HG03108 (cell line): Measurements from ENCODE around the gene TMC3.

ENCODE experiments used
- ATAC-seq: cut with Tn5 transposase; IDR thresholded peaks from one replicate; pipeline ENCODE4 v1.9.1; 2021; ENCODE audit warnings: moderate library complexity; ENCODE audit not compliant: unreplicated experiment

The TMC3 gene

GRCh38 chr15:81385721-81386076, 11.7 kb upstream of the TMC3 start:
- ATAC-seq = no peak

- ATAC-seq = no peak
Measured at GRCh38 chr15:81384891-81385720, 11.1 kb upstream of the TMC3 start.

- no peak for ATAC-seq
Measured at GRCh38 chr15:81381720-81382119, 7.7 kb upstream of the TMC3 start.

GRCh38 chr15:81380668-81381067, 6.7 kb upstream of the TMC3 start:
- no peak for ATAC-seq

- no peak for ATAC-seq
Measured at GRCh38 chr15:81380203-81380602, 6.2 kb upstream of the TMC3 start.

GRCh38 chr15:81379269-81379668, 5.3 kb upstream of the TMC3 start:
- no peak for ATAC-seq

GRCh38 chr15:81378443-81378842, 4.4 kb upstream of the TMC3 start:
- ATAC-seq = no peak

- ATAC-seq = no peak
Measured at GRCh38 chr15:81377871-81378270, 3.9 kb upstream of the TMC3 start.

GRCh38 chr15:81376231-81376630, 2.2 kb upstream of the TMC3 start:
- ATAC-seq = no peak

GRCh38 chr15:81375461-81375860, 1.4 kb upstream of the TMC3 start:
- ATAC-seq = no peak

- ATAC-seq = no peak
Measured at GRCh38 chr15:81373176-81373575, 837 bp downstream of the TMC3 start.

GRCh38 chr15:81372575-81372974, 1.4 kb downstream of the TMC3 start:
- ATAC-seq = no peak

GRCh38 chr15:81363718-81364500, 10.1 kb downstream of the TMC3 start:
- ATAC-seq = no peak

- ATAC-seq = no peak
Measured at GRCh38 chr15:81363276-81363675, 10.7 kb downstream of the TMC3 start.

- ATAC-seq = no peak
Measured at GRCh38 chr15:81362790-81363189, 11.2 kb downstream of the TMC3 start.

GRCh38 chr15:81361891-81362290, 12.1 kb downstream of the TMC3 start:
- no peak for ATAC-seq

GRCh38 chr15:81360491-81360890, 13.5 kb downstream of the TMC3 start:
- ATAC-seq = no peak

GRCh38 chr15:81358248-81358647, 15.8 kb downstream of the TMC3 start:
- ATAC-seq = no peak

- no peak for ATAC-seq
Measured at GRCh38 chr15:81357180-81357686, 16.8 kb downstream of the TMC3 start.

GRCh38 chr15:81356252-81356651, 17.8 kb downstream of the TMC3 start:
- no peak for ATAC-seq

- ATAC-seq = no peak
Measured at GRCh38 chr15:81351651-81352050, 22.4 kb downstream of the TMC3 start.

GRCh38 chr15:81349271-81349670, 24.7 kb downstream of the TMC3 start:
- ATAC-seq = no peak
